NCI-H146 (cell line): Measurements from ENCODE around the gene TAF8.
A peak's percentile ranks its signal among the peaks of the same experiment; 100 is the strongest.

Experiments
- DNase-seq: peaks from one replicate; lab custom pipeline; 2025; lab: John Stamatoyannopoulos, UW

TAF8 gene

DNA sequence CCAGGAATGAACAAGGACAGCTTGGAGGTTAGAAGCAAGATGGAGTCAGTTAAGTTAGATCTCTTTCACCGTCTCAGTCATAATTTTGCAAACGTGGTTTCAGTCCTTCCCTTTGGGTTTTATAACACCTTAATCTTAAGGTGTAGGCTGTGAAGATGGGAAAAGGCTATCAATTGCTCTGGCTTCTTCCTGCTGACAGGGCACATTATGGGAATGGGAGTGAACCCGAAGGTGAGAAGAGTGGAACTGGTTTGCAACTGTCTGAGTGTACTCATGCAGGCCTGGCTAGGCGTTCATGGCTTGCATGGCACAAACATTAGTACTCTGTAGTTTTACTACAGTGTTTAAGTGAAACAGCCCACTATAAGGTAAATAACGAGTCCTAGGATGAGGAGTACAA lies 9.4 kb downstream of the TAF8 start:
- no peak for DNase-seq

GRCh38 chr6:42066156-42066675 lies 15.9 kb downstream of the TAF8 start:
- DNase-seq, result no peak

DNA sequence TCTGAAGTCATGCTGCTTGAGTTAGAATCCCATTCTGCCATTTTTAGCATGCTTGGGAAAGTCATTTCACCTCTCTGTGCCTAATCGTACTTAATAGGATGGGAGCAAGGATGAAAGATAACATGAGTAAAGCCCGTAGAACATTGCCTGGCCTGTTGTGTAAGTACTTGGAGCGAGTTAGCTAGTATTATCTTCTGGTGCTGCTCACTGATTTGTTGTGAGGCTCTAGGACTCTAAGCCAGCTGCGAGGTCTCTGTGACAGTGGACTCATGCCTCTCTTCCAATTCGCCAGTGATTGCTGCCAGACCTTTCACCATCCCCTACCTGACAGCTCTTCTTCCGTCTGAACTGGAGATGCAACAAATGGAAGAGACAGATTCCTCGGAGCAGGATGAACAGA lies 17.8 kb downstream of the TAF8 start:
- no peak for DNase-seq

GRCh38 chr6:42068872-42069522 lies 18.7 kb downstream of the TAF8 start:
- no peak for DNase-seq

GRCh38 chr6:42071881-42072583 lies 21.7 kb downstream of the TAF8 start:
- no peak for DNase-seq

DNA sequence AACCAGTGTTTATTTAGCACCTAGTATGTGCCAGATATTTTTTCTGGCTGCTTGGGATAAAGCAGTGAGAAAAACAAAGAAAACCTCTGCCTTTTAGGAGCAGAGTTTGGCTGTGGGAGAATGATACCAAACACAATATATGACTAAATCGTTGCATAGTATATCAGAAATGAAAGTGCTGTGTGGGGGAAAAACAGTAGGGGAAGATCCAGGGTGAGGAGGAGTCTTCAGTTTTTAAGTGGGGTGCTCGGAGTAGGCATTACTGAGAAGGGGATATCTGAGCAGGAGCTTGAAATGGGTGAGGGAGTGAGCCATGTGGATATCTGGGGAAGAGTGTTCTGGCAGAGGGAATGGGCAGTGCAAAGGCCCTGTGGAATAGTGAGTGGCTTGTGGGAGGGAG lies 23.0 kb downstream of the TAF8 start:
- no peak for DNase-seq

DNA sequence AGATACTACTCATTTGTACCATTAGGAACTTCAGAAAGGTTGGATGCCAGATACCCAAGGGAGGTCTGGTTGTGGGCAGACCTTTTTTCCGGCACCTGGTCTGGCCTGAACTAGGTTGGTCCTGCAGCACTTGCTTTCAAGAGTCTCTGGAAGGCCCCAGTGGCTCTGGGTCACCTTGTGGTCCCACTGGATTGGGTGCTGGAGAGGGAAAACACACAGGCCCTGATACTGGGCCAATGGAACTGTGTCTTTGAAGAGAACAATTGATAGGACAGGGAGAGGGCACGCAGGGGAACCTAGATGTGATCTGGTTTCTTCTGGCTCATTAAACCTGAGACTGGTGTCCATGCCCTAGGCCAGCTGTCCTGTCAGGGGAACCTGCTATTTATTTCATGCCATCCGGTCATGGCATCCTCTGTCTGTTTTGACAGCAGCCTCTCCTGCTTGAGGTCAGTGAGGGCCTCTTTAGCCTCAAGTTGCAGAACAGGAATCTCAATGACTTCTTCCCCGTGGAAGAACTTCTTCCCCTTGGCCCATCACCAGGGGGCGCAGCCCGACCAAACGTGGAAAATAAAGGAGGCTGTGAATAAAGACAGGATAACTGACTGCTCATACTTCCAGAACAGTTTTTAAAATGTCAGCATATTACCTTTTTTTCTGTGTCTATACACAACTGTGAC lies 25.0 kb downstream of the TAF8 start:
- peak; percentile 67 for DNase-seq

- no peak for DNase-seq
These were observed 28.1 kb downstream of the TAF8 start for GRCh38 chr6:42078386-42078785.

DNA sequence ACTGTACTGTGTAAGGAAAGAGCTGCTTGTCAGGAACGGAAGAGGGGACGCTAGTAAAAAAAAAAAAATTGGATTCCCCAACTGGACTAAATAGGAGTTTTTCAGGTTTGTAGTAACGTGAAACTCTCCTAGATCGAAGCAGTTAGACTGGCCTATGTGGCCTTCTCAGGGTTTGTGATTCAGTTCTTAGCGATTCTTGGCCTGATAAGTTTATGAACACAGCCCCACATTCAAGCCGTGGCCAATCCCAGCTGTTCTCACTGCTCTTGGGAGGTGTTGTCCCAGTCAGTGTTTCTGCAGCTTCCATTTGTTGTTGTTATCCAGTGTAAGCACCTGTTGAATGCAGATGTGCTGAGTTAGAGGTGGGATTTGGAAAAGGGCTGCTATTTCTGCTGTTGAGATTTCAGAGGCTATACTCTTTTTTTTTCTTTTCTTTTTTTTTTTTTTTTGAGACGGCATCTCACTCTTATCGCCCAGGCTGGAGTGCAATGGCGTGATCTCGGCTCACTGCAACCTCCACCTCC lies 29.7 kb downstream of the TAF8 start:
- no peak for DNase-seq

DNA sequence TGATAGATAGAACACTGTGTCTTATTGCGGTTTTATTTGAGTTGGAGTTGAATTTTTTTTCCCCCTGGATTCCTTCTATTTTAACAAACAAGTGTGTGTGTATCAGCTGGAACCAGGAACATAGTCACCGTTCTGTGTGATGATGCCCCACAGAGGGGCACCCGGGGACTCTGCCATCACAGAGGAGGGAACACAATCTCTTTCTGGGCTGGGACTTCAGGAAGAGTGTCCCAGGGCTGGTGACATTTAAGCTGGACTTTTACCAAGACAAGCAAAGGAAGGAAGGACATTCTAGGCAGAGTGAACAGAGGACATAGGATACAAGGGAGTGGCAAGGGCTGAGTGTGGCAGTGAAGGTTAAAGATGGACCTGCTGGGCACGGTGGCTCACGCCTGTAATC lies 33.2 kb downstream of the TAF8 start:
- DNase-seq, result no peak

DNA sequence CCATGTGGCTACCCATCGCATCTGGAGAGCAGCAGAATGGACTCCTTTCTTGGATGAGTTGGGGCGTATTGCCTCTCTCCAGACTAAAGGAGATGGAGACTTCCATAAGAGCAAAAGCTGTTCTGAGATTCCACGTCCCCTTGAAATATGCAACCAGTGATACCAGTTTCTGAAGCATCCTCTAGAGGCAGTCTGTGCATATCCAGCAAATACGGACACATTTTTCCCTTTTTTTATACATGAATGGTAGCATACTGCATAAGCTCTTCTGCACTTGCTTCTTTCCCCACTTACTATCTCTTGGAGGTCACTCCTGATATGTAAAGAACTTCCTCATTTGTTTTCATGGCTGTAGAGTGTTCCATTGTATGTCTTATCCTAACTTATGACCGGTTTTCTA lies 34.6 kb downstream of the TAF8 start:
- no peak for DNase-seq

GRCh38 chr6:42086046-42087035 lies 36.0 kb downstream of the TAF8 start:
- no peak for DNase-seq

GRCh38 chr6:42088101-42088591 lies 37.8 kb downstream of the TAF8 start:
- DNase-seq, result no peak

- no peak for DNase-seq
These were observed 40.7 kb downstream of the TAF8 start for GRCh38 chr6:42090819-42091717.

DNA sequence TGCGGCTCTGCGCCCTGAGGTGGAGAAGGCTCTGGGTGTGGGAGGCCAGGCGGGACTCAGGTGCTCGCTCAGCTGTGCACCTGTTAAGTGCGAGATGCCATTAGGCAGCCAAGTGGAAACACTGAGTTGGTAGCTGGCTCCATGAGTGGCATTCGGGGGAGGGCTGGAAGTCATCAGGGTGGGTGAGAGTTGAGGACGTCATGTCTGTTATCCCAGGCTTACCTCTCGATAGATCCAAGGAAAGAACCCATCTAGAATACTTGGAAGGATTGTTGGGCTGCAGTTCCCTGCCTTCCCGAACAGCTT lies 41.3 kb downstream of the TAF8 start:
- DNase-seq, result no peak

DNA sequence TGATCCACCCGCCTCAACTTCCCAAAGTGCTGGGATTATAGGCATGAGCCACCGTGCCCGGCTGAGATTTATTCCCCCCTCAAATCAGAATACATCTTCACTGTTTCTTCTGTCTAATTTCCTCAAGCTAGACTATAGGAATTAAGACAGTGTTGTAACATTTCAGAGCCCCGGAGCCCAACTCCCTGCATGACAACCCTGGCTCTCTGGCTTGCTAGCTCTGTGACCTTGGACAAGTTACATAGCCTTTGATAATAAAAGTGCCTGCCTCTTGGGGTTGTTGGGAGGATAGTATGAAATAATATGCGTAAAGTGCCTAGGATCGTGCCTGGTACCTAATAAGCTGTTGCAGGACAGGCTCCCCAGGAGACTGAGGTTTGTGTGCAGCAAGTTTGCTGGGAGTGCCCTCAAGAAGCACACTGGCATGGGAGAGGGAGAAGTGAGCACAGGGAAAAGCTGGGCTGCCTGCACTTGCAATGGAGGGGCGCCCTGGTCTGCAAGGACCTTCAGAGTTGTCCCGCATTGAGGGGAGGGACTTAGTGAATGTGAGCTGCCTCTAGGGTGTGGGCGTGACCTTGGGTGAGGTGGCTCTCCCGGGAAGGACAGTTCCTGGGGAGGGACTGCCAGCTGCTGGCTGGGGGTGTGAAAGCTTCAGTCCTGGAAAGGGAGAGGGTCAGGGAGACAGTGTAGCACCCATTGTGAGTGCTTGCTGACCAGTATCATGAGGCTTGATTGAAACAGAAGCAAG lies 43.4 kb downstream of the TAF8 start:
- DNase-seq, result peak; percentile 10

- peak; percentile 69 for DNase-seq
These were observed 44.8 kb downstream of the TAF8 start for GRCh38 chr6:42095094-42095493.

DNA sequence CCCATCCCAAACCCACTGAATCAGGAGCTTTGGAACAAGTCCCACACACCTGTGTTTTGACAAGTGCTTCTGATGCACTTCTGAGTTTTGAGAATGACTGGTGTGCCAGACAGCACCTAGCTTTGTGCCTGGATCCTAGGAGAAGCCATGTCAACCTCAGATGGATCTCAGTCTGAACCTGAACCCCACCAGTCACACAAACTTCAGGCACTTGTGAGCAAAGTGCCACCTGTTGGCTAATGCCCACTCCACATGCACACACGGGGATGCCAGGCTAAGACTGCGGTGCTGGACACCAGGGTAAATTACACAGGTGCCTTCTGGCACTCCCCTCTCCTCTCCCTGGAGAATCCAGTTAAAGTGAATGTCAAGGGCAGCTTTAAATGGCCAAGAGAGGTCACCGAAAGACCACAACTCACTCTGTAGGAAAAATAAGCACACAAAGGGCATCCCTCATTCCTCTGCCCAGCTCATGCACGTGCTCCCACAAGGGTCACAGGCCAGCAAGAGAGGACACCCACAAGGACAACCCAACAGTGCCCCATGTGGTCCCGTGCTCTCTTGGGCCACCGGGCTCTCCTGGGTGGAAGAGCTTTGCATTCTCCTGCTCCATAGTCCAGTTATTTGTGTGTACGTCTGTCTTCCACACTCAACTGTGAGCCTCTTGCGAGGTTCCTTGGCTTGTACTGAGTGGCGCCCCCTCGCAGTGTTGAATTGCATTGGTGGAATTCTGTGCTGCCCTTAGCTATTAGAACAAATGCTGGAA lies 45.6 kb downstream of the TAF8 start:
- DNase-seq, result no peak
